ENCODE data around the gene AGAP1.

AGAP1 gene

DNA sequence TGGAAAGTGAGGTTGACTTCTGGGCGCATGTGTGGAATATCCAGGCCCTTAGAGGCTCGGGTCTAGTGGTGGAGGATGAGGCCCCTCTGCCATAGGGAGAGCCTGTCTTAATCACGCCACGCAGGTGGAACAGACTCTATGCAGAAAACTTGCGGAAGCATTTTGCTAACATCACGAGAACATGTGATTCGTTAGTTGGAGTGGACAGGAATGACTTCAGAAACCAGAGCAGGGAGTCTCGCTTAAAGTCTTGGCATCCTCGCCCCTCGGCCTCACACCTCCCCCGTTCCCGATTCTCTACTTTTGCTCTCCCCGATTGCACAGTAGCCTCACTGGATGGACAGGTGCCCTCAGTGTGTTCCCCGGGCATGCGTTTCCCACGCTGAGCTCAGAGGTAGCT lies 340.9 kb downstream of the AGAP1 start:
- no peak for DNase-seq (ENCODE audit: low read depth in 3 of 3, low spot score in 1 of 3)

DNA sequence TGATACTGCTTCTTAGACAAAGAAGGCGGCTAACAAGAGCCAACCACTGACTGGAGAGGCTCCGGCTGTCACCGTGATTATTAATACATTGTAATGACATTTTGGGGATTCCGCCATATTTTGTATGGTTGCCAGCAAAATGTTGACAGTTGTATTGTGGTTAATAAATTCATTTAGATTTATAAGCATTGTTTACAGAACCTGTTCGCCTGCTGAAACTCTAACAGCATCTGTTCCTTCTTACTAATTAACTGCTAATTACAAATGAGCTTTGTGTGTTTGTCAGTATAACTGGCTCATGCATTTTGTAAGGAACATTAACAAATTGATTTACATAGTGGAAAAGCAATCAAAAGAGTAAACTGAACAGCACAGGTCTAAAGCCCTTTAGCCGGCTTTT lies 342.0 kb downstream of the AGAP1 start:
- DNase-seq (ENCODE audit: low read depth in 3 of 3, low spot score in 1 of 3): no peak

DNA sequence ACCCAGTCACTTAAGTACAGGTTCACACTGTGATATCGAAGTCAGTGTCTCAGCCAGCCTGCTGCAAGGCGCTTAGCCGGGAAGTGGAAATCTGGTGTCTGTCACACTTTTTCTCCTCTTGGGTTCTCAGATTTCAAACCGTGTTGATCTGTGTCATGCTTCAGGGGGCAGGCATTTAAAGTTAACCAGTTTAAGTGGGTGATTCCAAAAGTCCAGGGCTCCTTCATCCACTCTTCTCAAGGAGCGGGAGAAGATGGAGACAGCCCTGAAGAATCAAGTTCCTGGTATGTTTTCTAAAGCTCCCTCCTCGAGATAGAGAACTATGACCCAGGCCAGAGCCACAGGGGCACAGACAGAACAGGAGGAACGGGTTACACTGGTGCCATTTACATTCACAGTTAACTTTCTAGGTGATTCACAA lies 342.7 kb downstream of the AGAP1 start:
- no peak for DNase-seq (ENCODE audit: low read depth in 3 of 3, low spot score in 1 of 3)

DNA sequence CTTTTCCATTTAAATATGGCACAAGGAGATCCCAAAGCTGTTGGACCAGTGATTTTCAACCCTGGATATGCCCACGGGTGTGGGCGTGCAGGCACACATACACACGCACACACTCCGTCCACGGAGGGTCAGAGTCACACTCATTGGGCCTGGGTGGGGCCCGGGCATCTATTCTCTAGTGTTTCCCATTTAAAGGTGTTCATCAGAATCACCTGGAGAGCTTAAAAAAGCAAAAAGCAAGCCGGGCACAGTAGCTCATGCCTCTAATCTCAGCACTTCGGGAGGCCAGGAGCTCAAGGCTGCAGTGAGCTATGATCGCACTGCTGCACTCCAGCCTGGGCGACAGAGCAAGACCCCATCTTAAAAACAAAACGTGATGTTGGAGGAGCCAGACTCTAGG lies 345.4 kb downstream of the AGAP1 start:
- DNase-seq (ENCODE audit: low read depth in 3 of 3, low spot score in 1 of 3): no peak

DNA sequence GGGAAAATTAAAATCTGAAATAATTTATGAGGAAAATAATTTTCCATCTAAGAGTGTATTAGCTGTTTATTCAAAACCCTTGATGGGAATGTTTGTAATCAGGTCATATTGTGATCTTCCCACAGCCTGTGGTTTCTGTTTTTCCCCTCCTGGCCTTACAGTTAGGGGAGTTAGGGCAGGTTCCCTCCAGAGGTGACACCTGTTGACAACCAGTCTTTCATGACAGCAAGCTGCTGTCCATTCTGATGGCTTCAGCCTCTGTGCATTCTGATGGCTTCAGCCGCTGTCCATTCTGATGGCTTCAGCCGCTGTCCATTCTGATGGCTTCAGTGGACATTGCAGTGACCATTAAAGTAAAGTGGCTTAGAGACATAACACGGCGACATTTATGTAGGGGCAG lies 346.1 kb downstream of the AGAP1 start:
- DNase-seq (ENCODE audit: low read depth in 3 of 3, low spot score in 1 of 3): no peak

DNA sequence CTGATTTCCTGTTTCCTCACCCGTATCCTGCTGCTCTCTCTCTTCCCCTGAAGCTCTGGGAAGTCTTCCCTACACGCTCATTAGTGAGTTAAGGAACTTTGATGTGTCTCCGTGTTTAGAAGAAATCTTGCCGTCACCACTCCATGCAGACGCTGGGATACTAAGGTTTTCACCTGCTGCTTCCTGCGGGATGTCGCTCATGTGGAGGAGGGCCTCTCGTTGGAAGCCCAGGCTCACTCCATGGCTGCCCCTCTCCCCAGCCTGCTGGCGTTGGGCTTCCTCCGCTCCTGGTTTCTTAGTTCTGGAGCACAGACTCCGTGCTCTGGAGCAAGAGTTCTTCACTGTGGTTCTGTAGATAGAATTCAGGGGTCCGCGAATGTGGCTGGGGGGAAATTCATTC lies 348.0 kb downstream of the AGAP1 start:
- no peak for DNase-seq (ENCODE audit: low read depth in 3 of 3, low spot score in 1 of 3)

DNA sequence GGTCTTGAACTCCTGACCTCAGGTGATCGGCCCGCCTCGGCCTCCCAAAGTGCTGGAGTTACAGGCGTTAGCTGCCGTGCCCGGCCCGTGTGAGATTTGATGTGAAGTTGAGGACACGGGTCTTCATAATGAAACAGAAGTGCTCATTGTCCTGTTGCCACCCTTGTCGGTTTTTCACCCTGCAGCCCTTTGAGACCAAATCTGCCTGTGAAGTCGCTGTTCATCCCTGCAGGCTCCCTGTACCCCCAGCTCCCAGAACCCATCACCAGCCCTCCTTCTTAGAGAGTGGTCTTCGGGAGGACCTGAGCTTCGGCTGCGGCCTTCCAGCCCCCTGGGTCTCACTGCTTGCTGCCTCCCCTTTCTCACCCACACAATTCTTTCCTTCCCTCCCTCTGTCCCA lies 349.1 kb downstream of the AGAP1 start:
- no peak for DNase-seq (ENCODE audit: low read depth in 3 of 3, low spot score in 1 of 3)

DNA sequence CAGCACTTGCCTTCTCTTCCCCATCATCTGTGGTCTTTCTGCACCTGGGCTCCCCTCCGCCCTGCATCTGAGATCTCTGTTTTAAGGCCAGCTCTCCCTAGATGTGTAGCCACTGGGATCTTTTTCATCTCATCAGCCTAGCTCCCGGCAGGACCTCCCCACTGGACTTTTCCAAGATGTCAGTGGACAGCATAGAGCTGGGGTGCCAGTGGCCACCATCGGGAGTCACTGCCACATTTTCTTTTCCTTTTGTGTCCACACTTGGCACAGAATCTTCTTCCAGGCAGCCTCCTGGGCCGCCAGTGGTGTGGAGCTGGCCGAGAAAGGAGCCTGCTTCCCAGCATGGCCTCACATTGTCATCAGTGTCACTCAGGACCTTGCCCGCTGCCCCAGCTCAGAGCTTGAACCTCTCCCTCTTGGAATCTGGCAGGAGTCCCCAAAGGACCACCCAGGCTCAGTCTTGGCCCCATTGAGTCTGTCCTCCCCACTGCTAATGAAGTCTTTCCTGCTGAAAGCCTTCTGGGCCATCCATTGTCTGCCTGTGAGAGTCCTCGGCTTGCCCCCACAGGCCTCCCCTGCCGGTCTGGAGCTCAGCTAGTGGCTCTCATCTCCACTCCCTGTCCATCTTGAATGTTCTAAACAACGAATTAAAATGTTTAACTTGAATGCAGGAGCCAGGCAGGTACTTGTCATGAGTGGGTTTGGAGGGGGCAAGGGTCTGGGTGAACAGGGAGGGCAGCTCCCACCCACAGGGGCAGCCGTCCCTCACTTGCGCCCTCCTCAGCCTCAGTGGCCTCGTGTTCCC lies 349.9 kb downstream of the AGAP1 start:
- DNase-seq (ENCODE audit: low read depth in 3 of 3, low spot score in 1 of 3): no peak

DNA sequence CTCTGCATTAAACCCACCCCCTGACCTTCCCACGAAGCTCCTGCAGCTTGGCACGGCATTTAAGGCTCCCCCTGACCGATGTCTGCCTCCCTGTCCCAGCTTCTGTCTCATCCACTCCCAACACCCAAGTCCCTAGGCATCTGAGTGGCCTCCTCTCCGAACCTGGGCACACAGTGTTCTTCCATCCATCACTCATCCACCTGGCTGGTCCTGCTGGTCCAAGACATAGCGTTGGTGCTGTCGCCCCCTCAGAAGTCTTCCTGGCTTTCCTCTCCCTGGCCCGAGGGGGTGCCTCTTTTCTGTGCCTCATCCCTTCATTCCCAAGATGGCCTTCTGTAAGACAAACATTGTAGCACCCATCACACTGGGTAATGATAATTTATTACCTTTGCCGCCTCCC lies 350.7 kb downstream of the AGAP1 start:
- no peak for DNase-seq (ENCODE audit: low read depth in 3 of 3, low spot score in 1 of 3)

DNA sequence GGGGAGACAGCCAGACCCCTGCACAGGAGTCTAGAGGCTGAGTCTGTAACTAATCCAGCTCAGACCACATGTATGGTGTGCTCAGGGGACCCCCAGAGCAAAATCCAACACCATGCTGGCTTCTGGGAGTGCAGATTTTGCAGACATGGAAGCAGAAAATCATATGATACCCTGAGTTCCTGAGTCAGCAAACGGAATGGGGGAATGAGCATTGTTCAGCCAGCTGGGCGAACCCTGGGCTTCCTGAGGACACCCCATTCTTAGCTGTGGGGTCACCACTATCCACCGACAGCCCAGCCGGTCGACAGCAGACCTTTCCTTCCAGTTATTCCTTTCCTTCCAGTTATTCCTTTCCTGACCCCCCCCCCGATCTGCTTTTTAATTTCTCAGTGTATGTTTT lies 351.4 kb downstream of the AGAP1 start:
- DNase-seq (ENCODE audit: low read depth in 3 of 3, low spot score in 1 of 3): no peak

DNA sequence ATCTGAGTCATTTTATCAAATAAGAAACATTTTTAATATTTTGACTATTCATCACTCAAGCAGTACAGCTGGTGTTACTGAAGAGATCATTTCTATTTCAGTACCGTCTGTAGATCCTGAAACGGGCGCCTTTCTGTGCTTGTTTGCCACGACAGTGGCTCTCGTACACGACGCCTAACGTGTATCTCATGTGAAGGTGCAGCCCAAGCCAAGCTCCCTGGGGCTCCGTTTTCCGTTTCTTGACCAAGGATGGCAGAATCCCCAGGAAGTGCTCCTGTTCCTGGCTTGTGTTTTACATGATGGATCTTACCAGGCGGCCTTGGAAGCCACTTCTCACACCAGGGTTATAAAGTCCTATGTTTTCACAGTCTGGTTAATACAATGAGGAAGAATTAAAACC lies 353.7 kb downstream of the AGAP1 start:
- no peak for DNase-seq (ENCODE audit: low read depth in 3 of 3, low spot score in 1 of 3)

DNA sequence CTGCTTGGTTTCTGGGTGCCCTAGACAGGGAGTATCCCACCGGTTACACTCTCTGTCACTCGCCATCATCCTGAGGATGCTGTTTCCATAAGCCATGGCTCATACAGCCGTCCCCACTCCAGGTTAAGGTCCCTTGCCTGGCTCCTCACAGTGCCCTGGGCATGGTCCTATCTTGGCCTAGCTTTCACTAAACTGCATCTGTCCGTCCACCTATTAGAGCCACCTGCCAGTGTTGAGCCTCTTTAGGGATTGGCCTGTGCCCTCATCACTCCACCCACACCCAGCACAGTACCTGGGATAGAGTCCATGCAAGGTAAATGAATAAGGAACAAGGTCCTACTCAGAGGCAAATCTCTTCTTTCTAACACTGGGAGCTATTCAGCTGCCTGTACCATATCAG lies 354.2 kb downstream of the AGAP1 start:
- DNase-seq (ENCODE audit: low read depth in 3 of 3, low spot score in 1 of 3): no peak

DNA sequence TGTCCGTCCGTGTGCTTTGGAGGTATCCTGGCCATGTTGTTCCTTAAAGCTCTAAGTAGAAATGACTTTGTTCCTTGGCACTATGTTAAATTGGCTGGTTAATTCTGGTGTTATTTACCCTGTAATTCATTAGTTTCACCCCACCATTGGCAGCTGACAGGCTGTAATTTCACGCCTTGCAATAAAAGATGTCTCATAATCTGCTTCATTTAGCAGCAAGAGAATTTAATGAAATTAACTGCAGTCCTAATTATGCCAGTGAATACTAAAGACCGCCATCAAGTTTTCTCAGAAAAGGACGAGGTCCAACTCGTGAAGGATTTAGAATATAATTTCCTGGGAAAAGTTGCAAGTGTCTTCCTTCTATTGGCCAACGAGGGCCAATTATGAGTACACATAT lies 355.1 kb downstream of the AGAP1 start:
- no peak for DNase-seq (ENCODE audit: low read depth in 3 of 3, low spot score in 1 of 3)

DNA sequence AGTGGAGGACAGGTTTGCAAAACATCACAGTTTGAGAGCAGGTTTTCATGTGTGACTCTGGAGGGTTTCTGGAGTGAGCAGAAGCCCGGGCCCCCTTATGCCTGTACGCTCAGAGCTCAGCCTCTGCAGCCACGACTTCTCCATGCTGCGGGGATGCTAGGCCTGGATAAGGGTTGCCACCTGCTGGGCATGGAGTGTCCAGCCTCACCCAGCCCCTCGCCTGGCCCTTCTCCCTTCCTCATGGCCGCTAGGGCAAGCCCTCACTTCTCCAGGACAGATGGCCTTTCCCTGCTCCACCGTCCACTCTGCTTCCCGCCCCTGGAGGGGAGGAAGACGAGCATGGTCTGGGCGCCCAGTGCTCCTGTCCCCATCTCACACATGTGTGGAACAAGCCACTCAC lies 355.6 kb downstream of the AGAP1 start:
- DNase-seq (ENCODE audit: low read depth in 3 of 3, low spot score in 1 of 3): no peak

DNA sequence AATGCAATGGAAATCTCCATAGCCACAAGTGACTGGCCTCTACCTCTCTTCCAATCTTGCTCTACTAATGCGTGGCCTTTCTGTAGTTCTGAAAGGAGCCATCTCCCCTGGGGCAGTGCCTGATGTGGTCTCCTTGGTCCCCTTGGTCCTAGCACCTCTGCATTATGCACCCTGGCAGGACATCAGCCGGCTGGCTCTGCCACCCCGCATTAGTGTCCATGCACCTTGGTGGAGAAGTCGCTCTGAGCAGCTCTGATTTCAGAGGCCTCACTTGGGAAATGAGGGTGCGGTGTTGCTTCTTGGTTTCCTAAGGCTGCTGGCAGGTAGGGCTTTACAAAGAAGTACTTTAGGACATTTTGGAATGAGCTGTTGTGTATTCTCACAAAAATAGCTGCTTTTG lies 356.4 kb downstream of the AGAP1 start:
- DNase-seq (ENCODE audit: low read depth in 3 of 3, low spot score in 1 of 3): no peak

DNA sequence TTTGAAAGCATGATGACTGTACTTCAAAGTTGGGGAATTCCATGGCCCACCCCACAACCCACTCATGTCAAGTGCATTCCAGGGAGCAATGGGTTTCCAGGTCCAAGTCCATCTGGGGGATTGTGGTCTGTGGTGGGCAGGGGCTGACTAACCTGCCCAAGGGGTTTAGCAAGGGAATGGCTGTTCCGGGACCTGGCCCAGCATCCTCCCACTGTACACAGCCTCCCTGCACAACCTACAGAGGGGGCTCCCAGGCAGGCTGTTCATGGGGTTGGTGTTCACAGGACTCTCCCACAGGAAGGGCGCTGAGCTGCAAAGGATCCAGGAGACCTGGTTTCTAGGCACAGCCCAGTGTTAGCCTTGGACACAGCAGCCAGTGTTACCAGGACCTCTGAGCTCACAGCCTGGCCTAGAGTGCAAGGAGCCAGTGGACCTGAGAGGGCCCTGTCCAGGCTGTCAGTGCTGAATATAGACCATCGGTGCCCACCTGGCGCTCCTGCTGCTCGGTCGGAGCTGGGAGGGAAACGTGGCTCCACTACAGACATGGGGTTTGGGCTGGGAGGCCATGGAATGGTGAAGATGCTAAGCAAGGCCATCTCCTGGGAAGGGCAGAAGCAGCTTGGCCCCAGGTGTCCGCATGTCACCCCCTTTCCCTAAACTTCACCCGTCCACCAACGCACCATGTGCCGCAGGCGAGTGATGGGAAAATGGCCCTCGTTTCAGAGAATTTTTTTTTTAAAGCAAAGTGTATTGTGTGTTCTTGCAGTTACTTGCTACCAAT lies 357.1 kb downstream of the AGAP1 start:
- no peak for DNase-seq (ENCODE audit: low read depth in 3 of 3, low spot score in 1 of 3)

DNA sequence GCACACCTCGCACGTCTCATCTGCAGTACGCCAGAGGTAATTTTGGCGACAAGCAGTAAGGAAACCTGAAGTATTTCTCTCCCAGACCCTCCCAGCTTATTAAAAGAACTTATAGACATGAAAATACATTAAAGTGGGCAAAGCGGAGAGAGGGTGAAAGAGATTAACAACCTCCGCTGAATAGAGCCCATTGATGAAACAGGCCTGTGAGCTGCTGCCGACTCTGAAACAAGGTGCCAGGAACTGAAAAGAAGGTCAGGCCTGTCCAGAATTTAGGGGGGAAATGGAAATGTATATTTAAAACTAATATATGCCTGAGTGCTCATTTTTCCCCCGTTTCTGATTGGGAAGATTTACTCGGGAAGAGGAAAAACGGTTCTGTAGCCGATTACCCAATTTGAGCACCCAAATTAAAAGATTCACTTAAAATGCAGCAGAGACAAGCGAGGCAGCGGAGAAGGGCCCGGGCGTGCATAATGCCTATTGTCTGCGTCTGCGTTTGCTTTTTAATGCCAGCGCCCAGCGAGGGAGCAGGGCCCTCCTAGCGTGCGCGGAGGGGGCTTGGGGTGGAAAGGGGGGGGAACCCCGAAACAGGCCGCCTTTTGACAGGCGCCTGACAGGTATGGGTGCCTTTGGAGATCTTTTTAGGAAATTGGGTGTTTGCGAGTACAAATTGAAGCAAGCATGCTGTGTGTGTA lies 358.1 kb downstream of the AGAP1 start:
- no peak for DNase-seq (ENCODE audit: low read depth in 3 of 3, low spot score in 1 of 3)

DNA sequence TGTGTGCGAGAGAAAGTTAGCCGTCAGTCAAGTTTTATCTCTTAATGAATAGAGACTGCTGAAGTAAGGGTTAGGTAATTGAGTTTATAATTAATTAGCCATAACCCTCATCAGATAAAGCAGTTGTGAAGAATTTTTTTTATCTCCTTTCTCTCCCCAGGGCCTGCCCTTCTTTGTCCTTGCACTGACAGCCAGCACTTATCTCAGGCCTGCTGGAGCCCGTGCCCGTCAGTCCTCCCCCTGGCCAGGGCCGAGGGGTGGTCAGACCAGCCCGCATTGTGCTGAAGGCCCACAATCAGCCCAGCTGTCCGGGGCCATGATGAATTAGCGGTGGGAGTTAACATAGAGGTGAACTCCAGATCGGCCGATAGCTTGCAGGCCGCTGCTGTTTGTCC lies 358.7 kb downstream of the AGAP1 start:
- no peak for DNase-seq (ENCODE audit: low read depth in 3 of 3, low spot score in 1 of 3)

DNA sequence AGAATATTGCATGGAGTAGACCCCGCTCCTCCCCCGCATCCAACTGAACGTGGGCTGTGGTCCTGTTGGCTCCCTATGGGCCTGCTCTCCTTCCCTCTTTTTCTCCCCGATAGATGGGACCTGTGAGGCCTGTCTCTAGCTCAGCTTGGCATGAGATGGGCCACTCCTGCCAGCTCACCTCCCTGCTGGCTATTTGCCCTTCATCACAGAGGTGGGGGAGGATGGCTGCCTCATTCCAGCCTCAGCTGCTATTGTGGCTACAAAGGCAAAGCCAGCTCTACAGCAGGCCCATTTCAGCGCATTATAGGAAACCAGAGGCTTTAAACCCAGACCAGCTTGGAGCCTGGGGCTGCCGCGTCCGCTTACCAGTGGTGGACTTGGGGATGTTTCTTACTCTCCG lies 360.4 kb downstream of the AGAP1 start:
- DNase-seq (ENCODE audit: low read depth in 3 of 3, low spot score in 1 of 3): no peak

DNA sequence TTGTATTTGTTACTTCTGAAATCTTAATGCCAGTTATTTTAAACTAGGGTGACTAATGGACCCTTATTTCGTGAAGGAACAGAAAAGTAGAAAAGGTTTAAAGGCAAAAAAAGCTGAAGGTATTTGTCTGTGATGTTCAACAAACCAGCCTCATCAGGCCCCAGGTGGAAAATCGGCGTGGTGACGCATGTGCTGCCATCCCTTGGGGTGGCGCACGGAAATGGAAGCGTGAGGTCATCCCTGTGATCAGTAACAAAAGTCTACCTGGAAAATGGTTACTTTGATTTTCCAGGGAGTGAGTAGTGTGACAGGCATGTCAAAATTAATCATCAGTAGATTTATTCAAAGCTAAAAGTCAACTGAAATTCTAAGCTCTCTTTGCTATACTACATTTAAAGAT lies 361.2 kb downstream of the AGAP1 start:
- DNase-seq (ENCODE audit: low read depth in 3 of 3, low spot score in 1 of 3): no peak

DNA sequence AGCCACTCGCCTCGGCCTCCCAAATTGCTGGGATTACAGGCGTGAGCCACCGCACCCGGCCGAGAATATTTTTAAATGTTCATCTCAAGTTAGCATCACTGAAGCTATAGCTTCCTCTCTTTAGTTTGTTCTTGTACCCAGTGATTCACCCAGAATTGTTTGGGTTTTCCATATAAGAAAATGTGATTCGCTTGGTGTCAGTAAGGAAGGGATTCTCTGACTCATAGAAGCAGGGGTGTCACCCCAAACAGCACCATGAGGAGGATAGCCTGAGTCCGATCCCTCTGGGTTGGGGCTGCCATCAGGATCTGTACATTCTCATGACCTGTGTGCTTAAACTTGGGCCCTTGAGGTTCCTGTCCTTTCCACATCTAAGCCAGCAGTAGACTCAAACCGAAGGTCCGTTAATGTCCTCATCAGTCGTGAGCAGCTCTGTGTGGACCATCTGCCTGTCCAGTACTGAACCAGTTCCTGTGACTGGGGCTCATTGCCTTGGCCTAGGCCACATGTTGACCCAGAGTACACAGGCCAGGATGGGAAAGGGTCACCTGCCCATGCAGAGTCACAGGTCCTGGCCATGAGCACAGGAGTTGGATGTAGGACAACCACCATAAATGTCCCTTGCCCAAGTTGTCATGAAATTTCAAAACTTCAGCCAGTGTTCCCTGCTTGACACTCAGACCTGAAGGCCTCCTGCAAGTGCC lies 362.5 kb downstream of the AGAP1 start:
- no peak for DNase-seq (ENCODE audit: low read depth in 3 of 3, low spot score in 1 of 3)

DNA sequence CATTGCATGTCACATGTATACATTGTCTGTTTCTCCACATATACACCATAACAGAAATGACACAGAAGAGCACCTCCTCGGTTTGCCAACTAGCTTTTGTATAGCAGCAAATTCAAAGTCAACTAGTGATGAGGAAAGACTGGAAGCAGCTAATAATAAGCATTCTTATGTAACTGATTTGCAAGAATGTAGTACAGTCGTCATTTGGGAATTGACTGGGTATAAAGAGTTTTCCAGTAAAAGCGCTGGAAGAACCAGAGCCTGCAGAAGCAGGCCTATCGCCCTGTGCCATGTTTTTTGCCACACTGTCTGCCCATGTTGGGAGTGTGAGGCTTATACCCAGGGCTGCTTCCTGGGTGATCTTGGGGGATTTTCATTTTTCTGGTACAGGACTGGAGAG lies 363.8 kb downstream of the AGAP1 start:
- no peak for DNase-seq (ENCODE audit: low read depth in 3 of 3, low spot score in 1 of 3)

All from stimulated activated CD4-positive, alpha-beta T cell treated with anti-CD3 and anti-CD28 coated beads, TNF-alpha, amount 100 ng/mL, for 1 hour (primary cell).